Ramos (cell line): ENCODE results near the gene SSTR4.

Experiments
- in situ Hi-C: fragments of 300-500 bp; cut with MboI; formaldehyde crosslinking; loops from one replicate; pipeline ENCODE4 v1.14.3; 2022; ENCODE audit warnings: low sequenced_read_pairs; ENCODE audit not compliant: unreplicated experiment

SSTR4 gene

DNA sequence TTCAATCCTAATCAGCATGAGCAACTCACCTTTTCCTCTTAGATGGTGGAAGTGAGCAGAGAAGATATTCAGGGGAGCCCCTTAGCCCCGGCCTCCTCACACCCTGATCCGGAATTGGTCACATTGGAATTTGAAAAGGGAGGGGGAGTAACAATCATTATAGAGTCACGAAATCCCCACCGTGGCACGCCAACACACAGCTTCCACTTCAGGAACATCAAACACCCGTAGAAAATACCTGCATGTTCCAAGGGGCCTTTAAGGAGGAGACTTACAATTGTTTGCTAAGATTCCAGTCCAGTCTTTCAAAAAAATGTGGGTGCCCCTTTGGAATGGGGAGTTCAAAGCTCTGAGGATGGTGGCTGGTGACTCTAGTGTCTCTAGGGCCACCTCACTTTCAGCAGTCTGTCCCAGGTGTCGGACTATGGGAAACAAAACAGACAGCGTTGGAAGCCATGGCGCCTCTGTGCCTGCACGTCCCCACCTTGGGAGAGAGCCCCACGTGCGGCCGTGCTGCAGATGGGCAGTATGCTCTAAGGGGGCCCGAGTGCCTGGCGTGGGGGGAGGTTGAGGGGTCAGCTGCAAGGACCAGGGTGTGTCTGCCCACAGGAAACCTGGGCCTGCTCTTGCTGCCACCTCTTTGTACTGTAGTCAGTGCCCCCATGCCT, 48.6 kb downstream of the SSTR4 start:
- in situ Hi-C loops = no loop called here

DNA sequence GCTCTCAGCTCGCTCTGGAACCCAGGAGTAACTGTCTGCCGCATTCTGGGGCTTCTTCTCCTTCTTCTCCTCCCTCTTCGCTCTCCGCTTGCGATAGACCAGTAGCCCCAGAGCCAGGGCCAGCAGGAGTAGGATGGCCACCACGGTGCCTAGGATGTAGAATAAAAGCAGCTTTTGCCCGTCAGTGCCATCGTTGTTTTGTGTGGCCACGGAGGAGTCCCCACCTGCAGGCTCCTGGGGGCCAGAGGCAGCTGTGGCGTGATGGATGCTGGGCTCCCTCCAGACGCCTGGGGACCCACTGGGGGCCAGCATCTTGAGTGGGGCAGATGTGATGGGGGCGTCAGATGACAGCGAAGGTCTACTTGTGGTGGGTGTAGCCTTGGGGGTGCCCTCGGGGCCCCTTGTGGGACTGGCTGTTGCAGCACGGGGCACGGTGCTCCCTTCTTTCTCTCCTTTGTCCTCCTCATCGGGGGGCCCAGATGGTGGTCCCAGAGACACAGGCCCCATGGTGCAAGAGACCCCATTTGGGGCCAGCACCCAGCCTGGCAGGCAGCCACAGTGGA, 49.3 kb downstream of the SSTR4 start:
- in situ Hi-C loops = no loop called here

DNA sequence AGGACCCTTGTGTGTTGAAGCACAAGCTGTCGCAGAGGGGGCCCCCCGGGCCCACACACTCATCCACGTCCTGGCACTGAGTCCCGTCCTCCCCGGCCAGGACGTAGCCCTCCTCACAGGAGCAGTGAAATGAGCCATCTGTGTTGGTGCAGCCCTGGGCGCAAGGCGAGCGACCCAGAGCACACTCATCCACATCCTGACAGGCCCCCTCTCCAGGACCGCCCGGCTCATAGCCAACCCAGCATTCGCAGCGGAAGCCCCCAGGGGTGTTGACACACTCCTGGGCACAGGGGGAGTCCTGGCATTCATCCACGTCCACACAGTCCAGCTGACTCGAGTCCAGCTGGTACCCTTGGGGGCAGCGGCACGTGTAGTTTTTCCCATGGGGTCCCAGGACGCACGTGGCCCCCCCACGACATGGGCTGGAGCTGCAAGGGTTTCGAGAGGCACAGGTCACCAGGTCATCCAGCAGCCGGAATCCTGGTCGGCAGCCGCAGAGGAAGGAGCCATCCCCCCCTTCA, 49.8 kb downstream of the SSTR4 start:
- in situ Hi-C loops = no loop called here

DNA sequence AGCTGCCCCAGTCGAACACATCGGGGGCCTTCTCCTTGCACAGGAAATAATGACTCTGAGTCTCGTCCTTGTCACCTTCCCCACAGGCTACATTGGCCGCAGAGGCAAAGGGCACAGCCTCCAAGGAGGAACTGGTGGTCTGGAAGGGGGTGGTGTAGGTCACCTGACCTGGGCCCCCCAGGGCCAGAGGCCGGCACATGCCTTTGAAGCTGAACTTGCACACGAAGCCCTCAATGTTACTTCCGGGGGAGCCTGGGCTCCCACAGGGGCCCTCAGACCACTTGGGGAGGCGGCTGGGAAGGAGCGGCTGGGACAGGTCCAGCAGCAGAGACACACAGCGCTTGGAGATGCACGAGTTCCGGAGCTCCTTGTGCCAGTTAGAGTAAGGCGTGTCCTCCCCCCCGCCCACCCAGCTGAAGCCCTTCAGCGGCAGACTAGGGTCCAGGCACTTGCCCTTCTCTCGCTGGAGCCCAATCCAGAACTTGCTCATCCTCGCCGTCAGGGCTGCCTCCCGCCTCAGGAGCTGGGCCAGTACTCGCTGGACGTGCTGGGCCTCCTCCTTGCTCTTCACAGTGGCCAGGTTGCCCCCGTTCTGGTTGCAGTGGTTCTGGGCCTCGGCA, 50.4 kb downstream of the SSTR4 start:
- in situ Hi-C loops = no loop called here

DNA sequence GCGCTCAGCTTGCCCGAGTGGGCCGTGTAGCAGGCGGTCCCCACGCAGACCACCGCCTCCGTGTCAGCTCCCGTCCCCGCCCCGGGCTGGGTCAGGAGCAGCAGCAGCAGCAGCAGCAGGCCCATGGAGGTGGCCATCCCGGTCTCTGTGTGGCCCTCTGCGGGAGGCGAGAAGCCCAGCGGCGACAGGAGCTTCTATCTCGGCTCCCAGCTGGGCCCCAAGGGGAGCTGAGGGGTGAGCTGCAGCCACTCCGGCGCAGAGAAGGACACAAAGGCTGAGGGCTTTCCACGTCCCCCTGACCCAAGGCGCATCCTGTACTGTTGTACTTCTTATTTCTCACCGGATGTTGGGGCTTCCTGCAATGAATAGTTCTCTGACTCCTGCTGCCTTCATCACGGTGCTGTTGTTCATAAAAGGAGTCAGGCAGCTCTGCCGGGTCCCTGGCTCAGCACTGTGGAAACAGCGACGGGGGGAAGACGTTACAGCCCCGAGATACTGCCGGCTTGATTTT, 51.0 kb downstream of the SSTR4 start, which contains the start of gene CD93:
CD93 (minus strand) TSS at position 269 of the 511 bp plus-strand sequence; CDS start at position 137, 132 bp downstream.
- in situ Hi-C loops = no loop called here

DNA sequence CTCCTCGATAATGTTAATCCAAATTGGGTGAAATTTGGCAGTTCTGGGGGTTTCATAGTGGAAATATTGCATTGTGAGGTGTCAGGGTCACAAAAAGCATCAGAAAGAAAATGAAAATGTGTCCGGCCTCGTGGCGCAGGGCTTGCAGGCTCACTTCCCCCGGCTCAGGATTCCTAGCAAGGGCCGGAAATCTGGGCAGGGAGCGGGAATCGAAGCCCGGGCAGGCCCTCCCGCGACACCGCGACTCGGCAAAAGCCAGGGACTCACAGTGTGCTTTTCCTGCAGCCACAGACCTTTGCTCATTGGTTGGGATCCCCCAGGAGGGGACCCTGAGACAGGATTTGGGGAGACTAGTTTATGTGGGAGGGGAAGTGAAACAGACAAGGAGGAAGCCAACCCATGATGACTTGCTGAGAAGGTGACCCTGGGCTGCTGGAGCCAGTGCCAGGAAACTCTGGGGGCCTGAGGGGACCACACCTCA, 51.9 kb downstream of the SSTR4 start:
- in situ Hi-C loops = no loop called here

DNA sequence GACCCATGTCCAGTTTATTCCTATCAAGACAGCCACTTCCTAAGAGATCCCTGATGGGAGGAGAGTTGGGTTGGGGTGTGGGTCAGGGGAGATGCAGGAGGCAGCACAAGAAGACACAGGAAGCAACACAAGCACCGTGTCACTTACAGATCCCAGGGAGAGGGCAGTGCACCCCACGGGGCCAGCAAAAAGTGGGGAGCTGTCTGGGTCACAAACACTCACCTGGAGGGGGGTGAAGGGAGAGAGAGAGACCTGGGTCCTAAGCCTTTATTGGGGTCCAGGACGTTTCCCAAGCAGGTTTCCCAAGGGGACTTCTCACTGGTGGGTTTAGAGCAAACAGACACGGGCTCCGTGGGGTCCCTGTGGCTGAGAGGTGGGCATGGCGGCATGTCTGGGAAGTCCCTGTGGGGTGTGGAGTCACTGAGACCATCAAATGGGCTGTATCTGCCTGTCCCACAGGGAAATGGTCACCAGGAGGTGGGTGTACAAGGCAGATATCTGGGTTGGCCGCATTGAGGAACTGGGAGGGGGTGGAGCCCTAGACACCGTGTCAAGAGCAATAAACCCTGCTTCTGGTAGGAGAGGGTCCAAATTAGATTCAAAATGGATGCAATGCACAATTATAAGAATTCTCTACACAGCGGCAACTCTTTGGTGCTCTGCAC, 52.6 kb downstream of the SSTR4 start:
- in situ Hi-C loops = no loop called here
